HG03575 (cell line): ENCODE measurements around the gene TESK1.

Source experiments
- ATAC-seq: cut with Tn5 transposase; IDR thresholded peaks from one replicate; pipeline ENCODE4 v1.9.1; 2021; ENCODE audit not compliant: unreplicated experiment, insufficient number of reproducible peaks, low FRiP score; ENCODE audit errors: extremely low read depth

The TESK1 gene, protein sequence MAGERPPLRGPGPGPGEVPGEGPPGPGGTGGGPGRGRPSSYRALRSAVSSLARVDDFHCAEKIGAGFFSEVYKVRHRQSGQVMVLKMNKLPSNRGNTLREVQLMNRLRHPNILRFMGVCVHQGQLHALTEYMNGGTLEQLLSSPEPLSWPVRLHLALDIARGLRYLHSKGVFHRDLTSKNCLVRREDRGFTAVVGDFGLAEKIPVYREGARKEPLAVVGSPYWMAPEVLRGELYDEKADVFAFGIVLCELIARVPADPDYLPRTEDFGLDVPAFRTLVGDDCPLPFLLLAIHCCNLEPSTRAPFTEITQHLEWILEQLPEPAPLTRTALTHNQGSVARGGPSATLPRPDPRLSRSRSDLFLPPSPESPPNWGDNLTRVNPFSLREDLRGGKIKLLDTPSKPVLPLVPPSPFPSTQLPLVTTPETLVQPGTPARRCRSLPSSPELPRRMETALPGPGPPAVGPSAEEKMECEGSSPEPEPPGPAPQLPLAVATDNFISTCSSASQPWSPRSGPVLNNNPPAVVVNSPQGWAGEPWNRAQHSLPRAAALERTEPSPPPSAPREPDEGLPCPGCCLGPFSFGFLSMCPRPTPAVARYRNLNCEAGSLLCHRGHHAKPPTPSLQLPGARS

DNA sequence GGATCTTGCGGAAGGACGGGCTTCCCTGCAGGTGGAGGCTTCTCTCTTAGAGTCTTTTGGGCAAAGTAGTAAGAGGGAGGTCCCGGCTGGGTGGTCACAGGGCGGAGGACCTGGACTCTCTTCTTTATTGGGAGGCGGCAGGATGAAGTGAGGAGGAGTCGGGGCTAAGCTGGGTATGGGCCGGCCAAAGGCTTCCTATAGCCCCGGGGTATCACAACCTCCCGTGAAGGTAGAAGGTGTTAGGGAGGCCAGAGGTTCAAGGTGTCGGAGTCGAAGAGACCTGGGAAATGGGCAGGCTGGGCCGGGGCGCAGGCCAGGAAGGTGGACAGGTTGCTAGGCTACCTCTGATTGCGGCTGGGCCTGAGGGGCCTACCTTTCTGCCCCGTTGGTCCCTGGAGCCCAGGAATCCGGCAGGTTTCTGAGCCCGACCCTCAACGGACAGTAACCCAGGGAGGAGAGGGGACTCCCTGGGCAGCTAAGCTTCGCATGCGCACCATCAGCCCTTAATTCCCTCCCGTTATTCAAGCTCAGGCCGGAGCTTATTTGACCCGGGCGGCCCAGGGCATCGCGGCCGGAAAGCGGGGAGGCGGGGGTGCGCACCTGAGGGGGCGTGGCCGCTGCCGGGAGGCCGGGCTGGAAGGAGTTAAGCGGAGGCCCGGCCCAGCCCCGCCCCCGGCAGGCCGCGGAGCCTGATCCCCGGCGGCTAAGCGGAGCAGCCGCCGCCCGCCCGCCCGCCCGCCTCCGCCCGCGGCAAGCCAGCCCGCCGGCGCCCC, at the start of gene TESK1:
Gene TESK1, plus strand, starts transcription at position 685 of the 773 bp plus-strand sequence. CDS start 358 bp downstream, outside the sequence.
- ATAC-seq: no peak

DNA sequence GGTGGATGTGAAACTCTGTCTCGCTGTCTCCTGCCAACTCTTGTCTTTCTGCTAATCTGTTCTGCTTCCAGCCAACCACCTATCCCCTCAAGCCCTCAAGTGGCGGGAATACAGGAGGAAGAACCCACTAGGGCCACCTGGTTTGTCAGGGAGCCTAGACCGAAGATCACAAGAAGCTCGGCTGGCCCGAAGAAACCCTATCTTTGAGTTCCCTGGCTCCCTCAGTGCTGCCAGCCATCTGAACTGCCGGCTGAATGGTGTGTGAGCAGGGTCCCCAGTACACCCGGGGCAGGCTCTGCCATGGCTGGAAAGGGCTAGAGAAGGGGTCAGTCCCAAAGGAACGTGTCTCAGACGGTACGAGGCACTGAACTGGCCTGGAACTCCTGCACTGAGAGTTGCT, 49.2 kb upstream of the TESK1 start:
- ATAC-seq: no peak

DNA sequence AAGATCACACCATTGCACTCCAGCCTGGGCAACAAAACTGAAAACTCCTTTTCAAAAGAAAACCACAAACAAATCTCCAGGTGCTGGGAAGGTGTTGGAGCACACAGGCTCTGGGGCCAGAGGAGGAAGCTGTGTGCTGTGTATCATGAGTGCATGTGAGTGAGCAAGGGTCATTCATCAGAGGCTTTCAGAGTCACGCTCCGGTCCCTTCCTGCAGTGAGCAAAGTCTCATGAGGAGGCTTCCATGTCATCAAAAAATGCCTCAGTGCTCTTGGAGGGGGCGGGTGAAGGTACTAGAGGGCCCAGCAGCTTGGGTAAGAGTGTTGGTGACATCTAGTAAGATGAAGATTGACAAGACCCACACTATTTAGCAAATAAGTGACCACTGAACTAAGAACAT, 48.3 kb upstream of the TESK1 start:
- ATAC-seq: no peak

DNA sequence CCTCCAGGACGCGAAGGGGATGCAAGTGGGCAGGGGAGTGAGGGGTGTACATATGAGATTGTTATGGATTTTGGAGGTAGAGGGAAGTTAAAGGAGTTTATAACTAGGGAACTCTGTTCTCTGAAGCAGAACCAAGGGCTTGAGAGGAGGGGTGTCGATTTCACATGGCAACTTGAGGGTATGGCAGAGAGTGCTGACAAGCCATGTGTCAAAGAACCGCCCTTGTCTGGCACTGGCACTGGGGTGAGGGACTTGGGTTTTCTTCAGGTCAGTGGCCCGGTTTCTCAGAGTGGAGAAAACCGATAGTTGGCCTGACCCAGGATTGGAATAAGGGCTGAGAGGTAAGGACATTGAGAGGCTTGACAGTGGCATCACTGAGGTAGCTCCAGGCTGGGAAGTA, 47.7 kb upstream of the TESK1 start:
- no peak for ATAC-seq

DNA sequence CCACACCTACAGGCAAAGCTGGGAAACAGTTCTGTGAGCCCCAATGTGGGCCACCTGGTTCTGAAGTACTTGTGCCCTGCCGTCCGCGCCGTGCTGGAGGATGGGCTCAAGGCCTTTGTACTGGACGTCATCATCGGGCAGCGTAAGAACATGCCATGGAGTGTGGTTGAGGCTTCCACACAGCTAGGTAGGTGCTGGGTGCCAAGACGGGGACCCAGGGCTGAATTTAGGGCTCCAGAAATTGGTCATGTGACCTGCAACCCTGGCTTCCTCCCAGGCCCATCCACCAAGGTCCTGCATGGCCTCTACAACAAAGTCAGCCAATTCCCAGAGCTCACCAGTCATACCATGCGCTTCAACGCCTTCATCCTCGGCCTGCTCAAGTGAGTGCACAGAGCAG, 46.9 kb upstream of the TESK1 start:
- ATAC-seq: no peak

DNA sequence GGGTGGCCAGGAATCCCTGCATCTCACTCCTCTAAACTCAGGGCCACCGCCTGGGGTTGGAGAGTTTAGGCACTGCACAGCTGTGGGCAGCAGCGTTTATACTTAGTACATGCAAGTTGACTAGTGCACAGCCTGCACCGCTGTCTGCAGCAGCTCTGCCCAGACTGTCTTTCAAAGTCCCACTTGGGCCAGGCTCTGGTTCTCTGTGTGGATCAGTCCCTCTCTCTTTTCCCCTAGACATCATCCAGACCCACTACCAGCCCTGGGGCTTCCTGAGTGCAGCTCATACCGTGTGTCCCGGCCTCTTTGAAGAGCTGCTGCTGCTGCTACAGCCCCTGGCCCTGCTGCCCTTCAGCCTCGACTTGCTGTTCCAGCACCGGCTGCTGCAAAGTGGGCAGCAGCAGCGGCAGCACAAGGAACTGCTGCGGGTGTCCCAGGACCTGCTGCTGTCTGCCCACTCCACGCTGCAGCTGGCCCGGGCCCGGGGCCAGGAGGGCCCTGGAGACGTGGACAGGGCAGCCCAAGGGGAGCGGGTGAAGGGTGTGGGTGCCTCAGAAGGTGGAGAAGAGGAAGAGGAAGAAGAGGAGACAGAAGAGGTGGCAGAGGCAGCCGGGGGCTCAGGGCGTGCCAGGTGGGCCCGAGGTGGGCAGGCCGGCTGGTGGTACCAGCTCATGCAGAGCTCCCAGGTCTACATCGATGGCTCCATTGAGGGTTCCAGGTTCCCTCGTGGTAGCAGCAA, 45.1 kb upstream of the TESK1 start:
- ATAC-seq: no peak

DNA sequence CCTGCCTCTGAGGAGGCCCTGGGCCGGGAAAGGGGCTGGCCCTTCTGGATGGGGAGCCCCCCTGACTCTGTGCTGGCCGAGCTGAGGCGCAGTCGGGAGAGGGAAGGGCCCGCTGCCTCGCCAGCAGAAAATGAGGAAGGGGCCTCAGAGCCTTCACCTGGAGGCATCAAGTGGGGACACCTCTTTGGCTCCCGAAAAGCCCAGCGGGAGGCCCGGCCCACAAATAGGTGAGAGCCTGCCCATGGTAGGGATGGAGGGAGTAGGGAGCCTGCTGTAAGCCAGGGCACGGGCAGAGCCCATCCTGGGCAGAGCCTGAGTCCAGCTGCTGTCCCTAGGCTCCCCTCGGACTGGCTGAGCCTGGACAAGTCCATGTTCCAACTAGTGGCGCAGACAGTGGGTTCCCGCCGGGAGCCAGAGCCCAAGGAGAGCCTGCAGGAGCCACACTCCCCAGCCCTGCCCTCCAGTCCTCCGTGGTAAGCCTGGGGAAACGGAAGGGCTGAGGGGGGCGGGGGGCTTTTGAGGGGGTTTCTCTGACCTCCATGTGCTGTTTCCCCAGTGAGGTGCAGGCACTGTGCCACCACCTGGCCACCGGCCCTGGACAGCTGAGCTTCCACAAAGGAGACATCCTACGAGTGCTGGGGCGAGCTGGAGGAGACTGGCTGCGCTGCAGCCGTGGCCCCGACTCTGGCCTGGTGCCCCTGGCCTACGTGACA, 44.3 kb upstream of the TESK1 start:
- no peak for ATAC-seq

DNA sequence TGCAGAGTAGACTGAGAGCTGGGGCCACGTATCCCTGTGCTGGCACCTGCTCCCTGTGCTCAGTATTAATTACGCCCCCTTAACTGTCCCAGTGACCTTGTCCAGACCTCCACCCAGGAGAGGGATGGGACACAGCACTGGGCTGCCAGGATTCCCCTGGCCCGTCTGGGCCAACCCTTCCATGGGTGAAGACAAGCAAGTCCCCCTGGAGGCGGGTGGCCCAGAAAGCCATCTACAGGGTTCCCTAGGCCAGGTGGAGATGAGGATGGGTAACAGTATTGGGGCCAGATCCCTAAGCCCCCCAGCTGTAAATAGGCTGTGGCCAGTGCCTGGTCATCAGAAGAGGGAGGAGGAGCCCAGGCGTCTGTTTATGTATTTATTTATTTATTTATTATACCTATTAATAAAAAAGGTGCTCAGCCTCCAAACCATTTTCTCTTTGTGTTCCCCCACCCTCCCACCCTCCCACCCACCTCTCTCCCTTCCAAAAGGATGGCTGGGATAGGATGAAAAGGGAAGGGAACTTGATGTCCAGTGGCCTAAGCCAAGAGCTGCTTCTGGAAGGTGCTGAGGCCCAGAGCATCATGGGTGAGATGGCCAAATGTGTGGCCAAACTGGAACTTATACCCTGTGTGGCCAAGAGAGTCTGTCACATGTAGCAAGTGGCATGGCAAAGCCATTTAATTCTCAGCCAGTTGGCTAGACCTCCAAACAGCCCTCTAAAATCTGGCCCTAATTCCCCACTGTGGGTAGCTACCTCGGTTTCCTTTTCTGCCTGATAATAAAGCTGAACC, 43.4 kb upstream of the TESK1 start:
- no peak for ATAC-seq

DNA sequence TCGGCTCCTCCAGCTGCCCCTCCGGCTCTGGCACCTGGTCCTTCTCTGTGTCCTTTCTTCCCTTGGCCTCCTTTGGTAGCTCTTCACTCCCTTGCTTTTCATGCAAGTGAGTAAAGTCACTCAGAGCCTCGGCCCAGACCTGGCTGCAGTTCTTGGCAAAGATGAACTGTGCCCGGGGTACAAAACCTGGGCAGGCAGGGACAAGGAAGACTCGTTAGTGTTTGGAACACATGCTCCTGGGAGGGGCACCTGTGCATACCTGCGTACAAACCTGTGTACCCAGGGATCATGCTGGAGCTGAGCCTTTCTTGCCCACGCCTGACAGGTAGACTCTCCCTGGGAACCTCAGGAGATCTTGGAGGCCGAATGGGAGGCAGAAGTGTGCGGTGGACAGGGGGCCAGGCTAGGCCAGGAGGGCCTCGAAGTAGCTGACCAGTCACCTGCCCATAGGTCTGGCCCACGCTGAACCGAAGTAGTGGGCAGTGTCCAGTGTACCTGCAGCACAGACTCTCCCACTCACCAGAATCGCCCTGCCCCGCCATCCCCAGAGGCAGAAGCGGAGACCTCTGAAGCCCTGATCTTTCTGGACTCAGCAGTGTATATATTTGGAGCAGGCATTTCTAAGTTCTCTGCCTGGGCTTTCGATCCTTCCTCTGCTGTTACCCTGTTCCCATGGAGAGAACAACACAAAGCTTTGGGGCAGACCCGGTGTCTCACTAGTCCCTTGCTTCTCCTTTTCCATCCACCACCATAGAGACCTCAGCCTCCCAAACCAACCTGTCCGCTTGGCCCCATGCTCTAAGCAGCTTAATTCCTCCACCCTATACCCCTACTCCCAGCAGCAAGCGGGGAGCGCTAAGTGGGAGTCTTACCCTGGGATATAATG, 41.9 kb upstream of the TESK1 start:
- ATAC-seq: no peak

DNA sequence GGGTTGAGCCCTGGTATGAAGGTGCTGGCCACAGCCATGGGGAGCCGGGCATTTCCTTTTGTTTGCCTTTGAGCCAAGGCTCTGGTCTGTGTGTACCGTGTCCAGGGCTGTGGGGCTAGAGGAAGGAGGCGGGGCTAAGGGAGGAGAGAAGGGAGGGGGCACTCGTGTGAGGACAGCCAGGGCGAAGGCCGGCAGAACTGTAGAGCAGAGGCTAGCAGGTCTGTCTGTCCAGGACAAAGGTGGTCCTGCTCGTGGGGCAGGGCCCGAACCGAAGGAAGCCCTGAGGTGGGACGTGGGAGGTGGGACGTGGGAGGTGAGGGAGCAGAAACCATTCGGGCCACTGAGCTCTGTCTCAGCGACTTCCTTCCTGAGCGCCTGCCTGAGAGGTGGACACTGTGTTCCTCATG, 41.3 kb upstream of the TESK1 start:
- ATAC-seq: no peak

DNA sequence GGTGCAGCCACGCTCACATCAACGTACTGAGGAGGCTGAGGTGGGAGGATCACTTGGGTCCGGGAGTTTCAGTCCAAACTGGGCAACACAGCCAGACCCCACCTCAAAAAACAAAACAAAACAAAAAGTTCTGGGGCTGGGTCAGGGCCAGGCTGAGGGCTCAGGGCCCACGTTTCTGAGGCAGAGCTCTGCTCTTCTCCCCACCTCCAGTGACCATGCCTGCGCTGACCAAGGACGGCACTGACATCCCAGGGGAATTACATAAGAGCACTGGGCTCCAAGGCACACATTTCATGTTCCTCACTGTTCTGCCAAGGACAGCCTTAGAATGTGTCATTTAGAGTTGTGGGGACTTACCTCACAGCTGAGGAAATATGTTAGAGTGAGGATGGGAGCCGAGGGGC, 40.4 kb upstream of the TESK1 start:
- no peak for ATAC-seq

DNA sequence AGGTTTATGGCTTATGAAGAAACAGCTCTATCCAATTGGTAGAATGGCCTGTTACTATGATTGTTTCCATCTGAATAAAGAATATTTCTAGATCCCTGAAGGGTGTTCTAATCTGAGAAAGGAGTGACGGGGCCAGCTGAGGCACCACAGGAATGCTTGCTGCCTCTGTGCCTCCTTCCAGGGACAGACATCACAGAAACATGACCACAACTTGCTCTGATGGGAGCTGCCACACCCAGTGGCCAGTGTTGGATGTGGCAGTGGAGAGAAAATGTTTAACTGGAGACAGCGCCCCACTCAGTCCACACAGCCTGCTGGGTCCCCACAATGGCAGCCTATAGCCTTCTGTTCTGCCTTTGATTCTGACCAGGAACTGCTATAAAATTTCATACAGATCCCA, 38.6 kb upstream of the TESK1 start:
- no peak for ATAC-seq

DNA sequence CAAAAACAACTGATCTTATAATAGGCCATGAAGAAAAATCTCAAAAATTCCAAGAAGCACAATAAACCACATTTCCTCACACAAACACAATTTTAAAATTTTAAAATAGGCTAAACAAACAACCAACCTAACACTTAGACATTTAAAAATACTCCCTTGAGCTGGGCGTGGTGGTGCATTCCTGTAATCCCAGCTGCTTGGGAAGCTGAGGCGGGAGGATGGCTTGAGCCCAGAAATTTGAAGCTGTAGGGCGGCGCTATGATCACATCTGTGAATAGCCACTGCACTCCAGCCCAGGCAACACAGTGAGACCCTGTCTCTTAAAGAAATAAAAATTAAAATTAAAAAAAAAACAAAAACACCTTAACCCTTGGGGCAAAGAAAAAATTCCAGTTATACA, 36.9 kb upstream of the TESK1 start:
- ATAC-seq: no peak

DNA sequence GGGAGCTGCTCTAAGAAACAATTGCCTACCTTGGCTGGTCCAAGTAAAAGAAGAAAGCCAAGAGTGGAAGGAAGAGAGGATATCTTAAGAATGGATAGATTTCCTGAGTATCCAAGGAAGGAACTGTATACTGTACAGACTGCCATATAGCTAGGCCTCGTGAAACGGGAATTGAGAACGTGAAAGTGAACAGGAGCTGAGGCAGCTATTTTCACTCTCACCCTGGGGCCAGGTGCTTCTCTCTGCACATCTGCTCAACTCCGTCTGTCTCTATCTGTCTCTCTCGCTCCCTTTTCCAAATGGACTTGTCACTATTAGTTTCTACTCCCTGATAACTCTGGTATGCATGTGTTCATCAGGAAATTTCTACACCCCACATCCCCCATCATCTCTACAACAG, 35.9 kb upstream of the TESK1 start:
- ATAC-seq: no peak

DNA sequence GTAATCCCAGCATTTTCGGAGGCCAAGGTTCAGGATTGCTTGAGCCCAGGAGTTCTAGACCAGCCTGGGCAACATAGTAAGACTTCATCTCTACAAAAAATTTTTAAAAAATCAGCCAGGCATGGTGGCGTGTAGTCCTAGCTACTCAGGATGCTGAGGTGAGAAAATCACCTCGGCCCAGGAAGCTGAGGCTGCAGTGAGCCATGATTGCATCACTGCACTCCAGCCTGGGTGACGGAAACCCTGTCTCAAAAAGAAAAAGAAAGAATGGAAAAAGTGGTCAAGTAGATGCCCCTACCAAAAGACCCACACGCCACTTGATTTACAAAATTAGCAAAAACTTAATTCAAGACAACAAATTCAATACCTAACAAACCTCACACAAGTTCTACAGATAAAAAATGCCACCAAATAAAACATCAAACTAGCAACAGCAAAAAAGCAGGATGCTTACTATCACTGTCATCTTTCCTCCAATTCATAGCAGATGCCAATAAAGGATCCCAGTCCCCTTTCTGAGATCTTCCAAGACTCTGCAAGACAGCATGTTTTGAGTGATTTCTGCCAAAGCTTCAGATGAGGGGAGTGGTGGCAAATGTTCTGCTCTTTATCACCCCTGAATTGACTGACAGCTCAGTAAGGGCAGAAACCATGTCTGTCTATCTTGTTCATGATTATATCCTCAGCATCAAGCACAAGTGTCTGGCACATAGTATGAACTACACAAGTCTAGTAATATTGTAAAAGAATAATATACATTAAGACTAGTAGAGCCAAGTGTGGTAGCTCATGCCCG, 34.2 kb upstream of the TESK1 start:
- no peak for ATAC-seq

DNA sequence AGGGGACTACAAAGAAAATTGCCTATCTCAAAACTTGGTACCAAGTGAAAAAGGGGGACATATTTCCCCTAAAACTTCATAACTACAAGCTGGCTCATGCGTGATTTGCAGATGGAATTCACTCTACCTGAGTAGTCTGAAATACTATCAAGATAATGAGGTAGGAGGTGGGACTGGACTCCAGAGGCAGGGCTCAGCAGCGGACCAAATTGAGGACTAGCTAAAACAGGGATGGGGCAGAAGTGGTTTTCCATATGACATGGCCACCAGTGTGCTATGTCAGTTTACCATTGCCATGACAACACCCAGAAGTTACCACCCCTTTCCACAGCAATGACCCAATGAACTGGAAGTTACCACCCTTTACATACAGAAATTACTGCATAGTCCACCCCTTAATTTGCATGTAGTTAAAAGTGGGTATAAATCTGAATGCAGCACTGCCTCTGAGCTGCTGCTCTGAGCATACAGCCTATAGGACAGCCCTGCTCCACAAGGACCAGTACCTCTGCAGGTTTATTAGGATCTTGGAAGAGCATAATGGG, 30.4 kb upstream of the TESK1 start:
- ATAC-seq: no peak
